ENCODE results near the gene MACF1.

Gene MACF1

DNA sequence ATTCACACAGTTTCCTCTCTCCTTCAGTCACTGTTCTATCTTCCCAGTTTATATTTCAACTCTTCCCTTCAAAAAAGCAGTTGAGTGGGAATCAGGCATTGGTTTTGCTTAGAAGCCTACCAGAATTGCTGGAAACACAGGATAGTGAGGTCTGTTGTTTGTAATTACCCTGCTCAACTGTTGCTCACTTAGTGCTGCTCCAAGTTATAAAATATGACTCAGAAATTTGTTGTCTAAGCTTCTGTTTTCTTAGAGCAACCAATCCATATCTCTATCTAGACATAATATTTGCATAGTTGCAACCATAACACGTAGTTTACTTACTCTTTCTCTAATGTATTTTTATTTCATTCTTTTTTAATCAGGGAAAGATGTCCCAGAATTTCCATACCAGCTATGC lies 87.9 kb downstream of the MACF1 start:
- no peaks in the 10 kb centered on the region for H3K27me3 ChIP-seq (replicated peaks; ENCODE audit: control insufficient read depth, insufficient read depth, low read length)
- peaks cover 4% of the 10 kb centered on the region for H3K9me3 ChIP-seq (ENCODE audit: control insufficient read depth, low read length)
- peaks cover 70% of the 10 kb centered on the region for H3K36me3 ChIP-seq (ENCODE audit: control insufficient read depth, insufficient read depth, low read length, severe bottlenecking)
- no peak overlapping the region for H3K9ac ChIP-seq (ENCODE audit: low read length)
- peaks cover 18% of the 10 kb centered on the region for H3K4me1 ChIP-seq (ENCODE audit: control insufficient read depth, insufficient read depth, low read length)
- no peak overlapping the region for H3K4me3 ChIP-seq (ENCODE audit: low read length)
- no peak for DNase-seq (ENCODE audit: low read depth)

DNA sequence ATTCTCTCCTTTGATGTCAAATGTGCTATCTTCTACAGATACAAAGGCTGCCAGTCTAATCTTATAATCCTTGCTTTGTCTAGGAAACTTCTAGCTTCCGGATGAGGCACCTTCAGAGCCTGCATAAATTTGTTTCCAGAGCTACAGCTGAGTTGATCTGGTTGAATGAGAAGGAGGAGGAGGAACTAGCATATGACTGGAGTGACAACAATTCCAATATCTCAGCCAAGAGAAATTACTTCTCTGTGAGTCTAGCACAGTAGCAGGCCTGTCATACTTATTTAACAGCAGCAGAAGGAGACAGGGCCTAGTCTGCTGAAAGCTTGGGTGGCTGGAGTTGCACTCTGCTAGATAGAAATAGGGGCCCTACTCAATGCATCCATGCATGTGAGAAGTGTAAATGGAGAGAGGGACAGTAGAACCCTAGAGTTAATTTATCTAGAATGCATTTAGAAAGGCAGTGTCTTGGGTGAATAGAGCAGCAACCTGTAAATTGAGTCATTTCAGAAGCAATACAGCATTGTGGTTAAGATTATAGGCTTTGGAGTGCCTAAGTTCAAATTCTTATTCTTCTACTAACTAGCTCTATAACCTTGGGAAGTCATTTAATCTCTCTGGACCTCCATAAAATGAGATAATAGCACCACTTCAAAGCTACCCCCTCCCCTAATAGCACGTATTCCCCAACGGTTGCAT lies 89.0 kb downstream of the MACF1 start:
- Histone ChIP-seq H3K9ac (ENCODE audit: low read length) (no peak overlapping the region), H3K36me3 (ENCODE audit: control insufficient read depth, insufficient read depth, low read length, severe bottlenecking) (peaks cover 73% of the 10 kb centered on the region), H3K4me3 (ENCODE audit: low read length) (no peak overlapping the region), H3K9me3 (ENCODE audit: control insufficient read depth, low read length) (peaks cover 4% of the 10 kb centered on the region), H3K27me3 (replicated peaks; ENCODE audit: control insufficient read depth, insufficient read depth, low read length) (no peaks in the 10 kb centered on the region), H3K4me1 (ENCODE audit: control insufficient read depth, insufficient read depth, low read length) (peaks cover 18% of the 10 kb centered on the region)
- DNase-seq (ENCODE audit: low read depth): peak; percentile 21

DNA sequence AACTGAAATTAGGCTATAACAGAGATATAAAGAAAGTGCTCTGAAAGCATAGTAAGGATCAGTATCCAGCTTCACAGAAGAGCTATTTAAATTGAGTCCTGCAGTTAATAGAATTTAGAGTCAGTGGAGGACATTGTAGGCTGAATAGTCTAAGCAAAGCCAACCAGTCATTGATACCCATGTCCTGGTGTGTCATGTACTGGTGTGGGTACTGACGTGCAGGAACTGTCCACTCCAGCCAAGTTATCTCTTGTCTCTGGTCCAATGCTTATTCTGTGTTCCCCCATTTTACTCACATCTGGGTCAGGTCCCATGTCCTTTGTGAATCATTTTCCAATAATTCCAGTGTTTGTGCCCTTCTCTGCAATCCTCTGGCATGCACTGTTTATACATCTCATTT lies 90.0 kb downstream of the MACF1 start:
- Histone ChIP-seq H3K36me3 (ENCODE audit: control insufficient read depth, insufficient read depth, low read length, severe bottlenecking) (peaks cover 75% of the 10 kb centered on the region), H3K9ac (ENCODE audit: low read length) (no peak overlapping the region), H3K4me1 (ENCODE audit: control insufficient read depth, insufficient read depth, low read length) (peaks cover 18% of the 10 kb centered on the region), H3K9me3 (ENCODE audit: control insufficient read depth, low read length) (peaks cover 4% of the 10 kb centered on the region), H3K27me3 (replicated peaks; ENCODE audit: control insufficient read depth, insufficient read depth, low read length) (no peaks in the 10 kb centered on the region), H3K4me3 (ENCODE audit: low read length) (no peak overlapping the region)
- DNase-seq (ENCODE audit: low read depth): no peak

DNA sequence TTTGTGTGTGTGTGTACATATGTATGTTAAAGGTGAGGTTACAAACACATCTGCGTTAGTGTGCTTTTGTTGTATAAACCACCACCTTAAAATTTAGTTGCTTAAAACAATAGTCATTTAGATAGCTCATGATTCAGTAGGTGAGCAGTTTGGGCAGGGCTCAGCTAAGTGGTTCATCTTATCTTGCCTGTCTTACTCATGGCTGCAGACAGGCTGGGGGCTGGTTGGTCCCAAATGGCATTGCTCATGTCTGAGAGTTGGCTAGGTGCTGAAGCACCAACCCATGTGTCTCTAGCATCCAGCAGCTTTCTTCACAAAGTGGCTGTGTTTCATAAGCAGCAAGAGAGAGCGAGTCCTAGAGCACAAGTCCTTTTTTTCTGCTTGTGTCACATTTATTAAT lies 91.4 kb downstream of the MACF1 start:
- Histone ChIP-seq H3K27me3 (replicated peaks; ENCODE audit: control insufficient read depth, insufficient read depth, low read length) (no peaks in the 10 kb centered on the region), H3K4me1 (ENCODE audit: control insufficient read depth, insufficient read depth, low read length) (peaks cover 18% of the 10 kb centered on the region), H3K36me3 (ENCODE audit: control insufficient read depth, insufficient read depth, low read length, severe bottlenecking) (peaks cover 89% of the 10 kb centered on the region), H3K4me3 (ENCODE audit: low read length) (no peak overlapping the region), H3K9ac (ENCODE audit: low read length) (no peak overlapping the region), H3K9me3 (ENCODE audit: control insufficient read depth, low read length) (peaks cover 4% of the 10 kb centered on the region)
- DNase-seq (ENCODE audit: low read depth): no peak

DNA sequence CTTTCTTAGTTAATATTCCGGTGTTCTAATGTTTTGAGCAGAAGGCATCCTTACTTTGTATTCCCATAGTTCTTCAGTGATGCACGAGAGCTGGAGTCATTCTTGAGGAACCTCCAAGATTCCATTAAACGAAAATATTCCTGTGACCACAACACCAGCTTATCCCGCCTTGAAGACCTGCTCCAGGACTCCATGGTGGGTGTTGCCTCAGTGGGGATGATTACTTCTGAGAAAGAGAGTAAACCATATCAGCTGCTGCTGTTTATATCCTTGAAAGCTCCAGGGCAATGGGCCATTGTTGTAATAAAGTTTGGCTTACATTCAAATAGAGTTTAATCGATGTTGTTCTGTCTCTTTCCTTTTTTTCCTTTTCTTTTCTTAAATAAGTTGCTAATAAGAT lies 93.1 kb downstream of the MACF1 start:
- peaks cover 4% of the 10 kb centered on the region for H3K9me3 ChIP-seq (ENCODE audit: control insufficient read depth, low read length)
- peaks cover 89% of the 10 kb centered on the region for H3K36me3 ChIP-seq (ENCODE audit: control insufficient read depth, insufficient read depth, low read length, severe bottlenecking)
- H3K4me1 ChIP-seq (ENCODE audit: control insufficient read depth, insufficient read depth, low read length): peaks cover 18% of the 10 kb centered on the region
- H3K4me3 ChIP-seq (ENCODE audit: low read length): no peak overlapping the region
- no peak overlapping the region for H3K9ac ChIP-seq (ENCODE audit: low read length)
- no peaks in the 10 kb centered on the region for H3K27me3 ChIP-seq (replicated peaks; ENCODE audit: control insufficient read depth, insufficient read depth, low read length)
- no peak for DNase-seq (ENCODE audit: low read depth)

DNA sequence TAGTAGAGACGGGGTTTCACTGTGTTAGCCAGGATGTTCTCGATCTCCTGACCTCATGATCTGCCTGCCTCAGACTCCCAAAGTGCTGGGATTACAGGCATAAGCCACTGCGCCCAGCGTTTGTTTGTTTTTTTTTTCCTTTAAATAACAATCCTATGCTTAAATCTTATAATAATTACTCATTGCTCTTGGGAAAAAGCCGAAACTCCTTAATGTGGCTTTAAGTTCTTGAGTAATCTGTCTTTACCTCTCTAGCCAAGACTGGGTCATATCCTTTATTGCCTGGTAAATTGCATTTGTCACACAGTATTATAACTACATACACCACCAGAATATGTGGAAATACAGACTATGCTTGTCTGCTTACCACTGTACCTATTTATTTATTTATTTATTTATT lies 97.1 kb downstream of the MACF1 start:
- H3K9me3 ChIP-seq (ENCODE audit: control insufficient read depth, low read length): no peaks in the 10 kb centered on the region
- no peaks in the 10 kb centered on the region for H3K27me3 ChIP-seq (replicated peaks; ENCODE audit: control insufficient read depth, insufficient read depth, low read length)
- no peaks in the 10 kb centered on the region for H3K4me1 ChIP-seq (ENCODE audit: control insufficient read depth, insufficient read depth, low read length)
- peaks cover 74% of the 10 kb centered on the region for H3K36me3 ChIP-seq (ENCODE audit: control insufficient read depth, insufficient read depth, low read length, severe bottlenecking)
- H3K4me3 ChIP-seq (ENCODE audit: low read length): no peak overlapping the region
- DNase-seq (ENCODE audit: low read depth): peak; percentile 7
- H3K9ac ChIP-seq (ENCODE audit: low read length): no peak overlapping the region

DNA sequence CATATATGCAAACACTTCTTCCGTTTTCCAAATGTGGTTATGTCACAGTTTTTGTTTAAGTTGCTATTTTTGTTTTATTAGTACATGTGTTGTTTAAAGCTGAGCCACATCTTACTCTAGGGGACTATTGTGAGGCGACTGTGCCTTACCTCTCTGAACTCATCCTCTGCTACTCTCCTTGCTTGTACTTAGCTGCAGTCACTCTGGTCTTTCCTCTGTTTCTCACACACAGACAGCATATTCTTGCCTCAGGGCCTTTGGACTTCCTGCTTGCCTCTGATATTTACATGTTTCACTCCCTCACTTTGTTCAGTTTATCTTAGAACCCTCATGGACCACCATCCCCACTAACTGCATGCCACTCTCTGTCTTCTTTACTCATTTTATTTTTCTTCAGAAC lies 101.1 kb downstream of the MACF1 start:
- H3K27me3 ChIP-seq (replicated peaks; ENCODE audit: control insufficient read depth, insufficient read depth, low read length): no peaks in the 10 kb centered on the region
- no peaks in the 10 kb centered on the region for H3K4me1 ChIP-seq (ENCODE audit: control insufficient read depth, insufficient read depth, low read length)
- H3K9ac ChIP-seq (ENCODE audit: low read length): no peak overlapping the region
- H3K4me3 ChIP-seq (ENCODE audit: low read length): no peak overlapping the region
- no peaks in the 10 kb centered on the region for H3K9me3 ChIP-seq (ENCODE audit: control insufficient read depth, low read length)
- no peak for DNase-seq (ENCODE audit: low read depth)
- peaks cover 69% of the 10 kb centered on the region for H3K36me3 ChIP-seq (ENCODE audit: control insufficient read depth, insufficient read depth, low read length, severe bottlenecking)

DNA sequence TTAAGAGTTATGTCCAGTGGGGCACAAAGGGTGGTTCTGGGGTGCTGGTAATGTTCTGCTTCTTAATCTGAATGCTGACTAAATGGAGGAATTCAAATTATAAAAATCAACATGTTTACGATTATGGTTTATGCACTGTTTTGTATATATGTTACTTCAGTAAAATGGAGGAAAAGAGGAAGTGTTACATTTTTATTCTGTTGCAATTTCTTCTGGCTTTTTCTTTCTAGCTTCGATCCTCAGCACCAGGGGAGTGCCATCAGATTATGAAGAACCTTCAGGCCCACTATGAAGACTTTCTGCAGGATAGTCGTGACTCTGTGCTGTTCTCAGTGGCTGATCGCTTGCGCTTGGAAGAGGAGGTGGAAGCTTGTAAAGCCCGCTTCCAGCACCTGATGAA lies 105.5 kb downstream of the MACF1 start:
- Histone ChIP-seq H3K9ac (ENCODE audit: low read length) (no peak overlapping the region), H3K4me3 (ENCODE audit: low read length) (no peak overlapping the region), H3K27me3 (replicated peaks; ENCODE audit: control insufficient read depth, insufficient read depth, low read length) (no peaks in the 10 kb centered on the region), H3K9me3 (ENCODE audit: control insufficient read depth, low read length) (no peaks in the 10 kb centered on the region), H3K4me1 (ENCODE audit: control insufficient read depth, insufficient read depth, low read length) (no peaks in the 10 kb centered on the region), H3K36me3 (ENCODE audit: control insufficient read depth, insufficient read depth, low read length, severe bottlenecking) (peaks cover 81% of the 10 kb centered on the region)
- DNase-seq (ENCODE audit: low read depth): no peak

DNA sequence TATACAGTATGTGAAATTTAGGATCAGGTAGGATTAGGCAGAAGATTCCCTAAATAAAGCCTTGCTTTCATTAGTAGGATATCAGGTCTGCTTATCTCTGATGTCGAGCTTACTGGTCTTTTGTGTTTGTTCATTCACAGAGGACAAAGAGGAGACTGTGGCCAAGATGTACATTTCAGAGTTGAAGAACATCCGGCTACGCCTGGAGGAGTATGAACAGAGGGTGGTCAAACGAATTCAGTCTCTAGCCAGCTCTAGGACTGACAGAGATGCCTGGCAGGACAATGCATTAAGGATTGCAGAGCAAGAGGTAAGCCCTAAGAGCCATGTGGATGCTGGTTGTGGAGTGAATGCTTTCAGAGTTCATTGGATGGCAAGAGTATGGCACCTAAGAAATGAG lies 106.2 kb downstream of the MACF1 start:
- DNase-seq (ENCODE audit: low read depth): no peak
- no peak overlapping the region for H3K9ac ChIP-seq (ENCODE audit: low read length)
- H3K9me3 ChIP-seq (ENCODE audit: control insufficient read depth, low read length): no peaks in the 10 kb centered on the region

DNA sequence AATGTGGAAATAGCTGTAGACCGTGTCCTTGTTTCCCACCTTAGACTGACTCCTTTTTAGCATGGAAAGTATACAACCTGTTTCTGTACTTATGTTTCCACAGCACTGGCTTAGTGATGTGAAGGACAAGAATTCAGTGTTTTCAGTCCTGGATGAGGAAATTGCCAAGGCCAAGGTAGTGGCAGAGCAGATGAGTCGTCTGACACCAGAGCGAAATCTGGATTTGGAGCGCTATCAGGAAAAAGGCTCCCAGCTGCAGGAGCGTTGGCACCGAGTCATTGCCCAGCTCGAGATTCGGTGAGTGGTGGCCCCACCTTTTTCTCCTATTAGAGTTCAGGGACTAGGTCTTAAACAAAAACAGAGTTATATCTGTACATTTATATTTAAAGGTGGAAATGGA lies 112.6 kb downstream of the MACF1 start:
- no peak overlapping the region for H3K4me3 ChIP-seq (ENCODE audit: low read length)
- H3K27me3 ChIP-seq (replicated peaks; ENCODE audit: control insufficient read depth, insufficient read depth, low read length): no peaks in the 10 kb centered on the region
- H3K36me3 ChIP-seq (ENCODE audit: control insufficient read depth, insufficient read depth, low read length, severe bottlenecking): peaks cover 98% of the 10 kb centered on the region
- H3K9ac ChIP-seq (ENCODE audit: low read length): no peak overlapping the region
- DNase-seq (ENCODE audit: low read depth): no peak
- no peaks in the 10 kb centered on the region for H3K4me1 ChIP-seq (ENCODE audit: control insufficient read depth, insufficient read depth, low read length)
- no peaks in the 10 kb centered on the region for H3K9me3 ChIP-seq (ENCODE audit: control insufficient read depth, low read length)

More for the DNA sequence above, 106.2 kb downstream of the MACF1 start:
- no peaks in the 10 kb centered on the region for H3K4me1 ChIP-seq (ENCODE audit: control insufficient read depth, insufficient read depth, low read length)
- no peak overlapping the region for H3K4me3 ChIP-seq (ENCODE audit: low read length)
- no peaks in the 10 kb centered on the region for H3K27me3 ChIP-seq (replicated peaks; ENCODE audit: control insufficient read depth, insufficient read depth, low read length)
- peaks cover 81% of the 10 kb centered on the region for H3K36me3 ChIP-seq (ENCODE audit: control insufficient read depth, insufficient read depth, low read length, severe bottlenecking)

DNA sequence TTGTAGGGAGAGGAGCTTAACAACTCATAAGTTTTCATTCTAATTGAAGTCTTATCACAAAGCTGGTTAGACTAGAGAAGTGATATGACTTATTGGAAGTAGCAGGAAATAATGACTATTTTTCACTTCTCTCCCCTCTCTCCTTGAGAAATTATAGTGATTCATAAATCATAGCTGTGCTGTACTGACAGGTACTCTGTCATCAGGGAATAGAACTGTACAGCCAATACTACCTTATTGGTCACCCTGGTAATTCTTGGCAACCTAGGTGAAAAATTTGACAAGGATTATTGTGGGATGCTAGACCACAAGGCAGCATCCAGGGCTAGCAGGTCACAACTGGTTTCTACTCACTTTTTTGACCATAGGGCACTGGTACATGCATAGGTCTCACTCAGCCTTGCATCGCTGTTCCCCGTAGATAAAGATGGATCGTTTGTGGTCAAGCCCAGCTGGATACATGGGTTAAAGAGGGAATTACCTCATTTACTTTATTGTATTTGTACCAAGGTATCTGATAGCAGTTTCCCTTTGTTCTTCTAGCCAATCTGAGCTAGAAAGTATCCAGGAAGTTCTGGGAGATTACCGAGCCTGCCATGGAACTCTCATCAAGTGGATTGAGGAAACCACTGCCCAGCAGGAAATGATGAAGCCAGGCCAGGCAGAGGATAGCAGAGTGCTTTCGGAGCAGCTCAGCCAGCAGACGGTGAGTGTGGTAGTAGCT lies 113.6 kb downstream of the MACF1 start:
- no peak for DNase-seq (ENCODE audit: low read depth)

More for the DNA sequence above, 113.6 kb downstream of the MACF1 start:
- Histone ChIP-seq H3K9me3 (ENCODE audit: control insufficient read depth, low read length) (no peaks in the 10 kb centered on the region), H3K9ac (ENCODE audit: low read length) (no peak overlapping the region), H3K4me3 (ENCODE audit: low read length) (no peak overlapping the region), H3K4me1 (ENCODE audit: control insufficient read depth, insufficient read depth, low read length) (no peaks in the 10 kb centered on the region), H3K36me3 (ENCODE audit: control insufficient read depth, insufficient read depth, low read length, severe bottlenecking) (peaks cover 98% of the 10 kb centered on the region), H3K27me3 (replicated peaks; ENCODE audit: control insufficient read depth, insufficient read depth, low read length) (no peaks in the 10 kb centered on the region)
